ENCODE measurements around the gene IQCK. TPM values are rescaled to one million over a fixed set of nuclear protein-coding genes. Genes with fewer than 3 reads are reported as not detected.

IQCK gene
- total RNA-seq, 1 experiment from 2014 or later, result 15.5 TPM

DNA sequence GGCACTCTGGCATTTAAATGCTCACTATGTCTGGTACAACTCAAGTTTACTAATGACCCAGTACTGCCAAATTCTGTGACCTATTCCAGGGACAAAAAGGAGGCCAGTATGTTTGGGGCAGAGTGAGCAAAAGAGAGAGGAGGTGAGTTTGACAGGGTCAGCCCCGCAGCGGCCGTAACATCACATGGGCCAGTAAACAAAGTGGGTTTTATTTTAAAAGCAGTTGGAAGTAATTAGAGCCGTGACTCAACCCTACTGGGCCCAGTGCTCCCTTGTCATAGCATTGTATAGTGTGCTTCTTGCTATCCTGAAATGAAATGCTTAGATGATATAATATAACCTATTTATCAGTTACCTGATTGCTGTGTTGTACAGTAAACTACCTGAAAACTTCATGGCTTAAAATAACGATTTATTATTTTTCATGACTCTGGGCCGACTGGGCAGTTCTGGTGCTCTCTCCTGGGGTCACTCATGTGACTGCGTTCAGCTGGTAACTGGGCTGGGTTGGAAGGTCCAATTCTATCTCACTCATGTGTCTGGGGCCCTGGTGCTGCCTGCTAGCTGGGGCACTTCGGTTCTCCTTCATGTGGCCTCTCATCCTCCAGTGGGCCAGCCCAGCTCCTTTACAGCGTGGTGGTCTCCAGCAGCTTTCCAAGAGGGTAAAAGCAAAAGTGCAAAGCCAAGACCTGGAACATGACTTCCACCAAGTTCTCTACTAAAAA, 27.4 kb downstream of the IQCK start:
- no peaks in the 10 kb centered on the region for H3K27me3 ChIP-seq (ENCODE audit: control insufficient read depth, insufficient read depth, low read length)
- H3K4me1 ChIP-seq (ENCODE audit: control insufficient read depth, insufficient read depth, low read length), result no peaks in the 10 kb centered on the region
- no peak overlapping the region for H3K4me3 ChIP-seq (ENCODE audit: low read depth in 2 of 2, low read length in 2 of 2)
- H3K9me3 ChIP-seq (ENCODE audit: control insufficient read depth, insufficient read depth, low read depth, low read length), result no peaks in the 10 kb centered on the region
- ChIA-PET CTCF (interaction anchor here (0.6 kb wide), 1 partner anchor 121 kb away, joined by 3 read pairs; no protein-coding TSS in a partner anchor), POLR2A (no interaction called here)
- no peaks in the 10 kb centered on the region for H3K36me3 ChIP-seq (ENCODE audit: control insufficient read depth, insufficient read depth, low read length)
- in situ Hi-C loops (cut with HindIII; ENCODE audit: low pct_unique_long_range_greater_than_20kb, low sequenced_read_pairs), result no loop called here
- no peak overlapping the region for H3K27ac ChIP-seq (ENCODE audit: low read length)
- no peak for TF ChIP-seq SIN3A (IDR thresholded peaks at IDR 0.05; ENCODE audit: borderline replicate concordance, insufficient read depth, low read depth, low read length)
- no peak for TF ChIP-seq TCF7L2 (IDR thresholded peaks at IDR 0.05; ENCODE audit: low read depth, low read length)
- TF ChIP-seq, protein P1, sequence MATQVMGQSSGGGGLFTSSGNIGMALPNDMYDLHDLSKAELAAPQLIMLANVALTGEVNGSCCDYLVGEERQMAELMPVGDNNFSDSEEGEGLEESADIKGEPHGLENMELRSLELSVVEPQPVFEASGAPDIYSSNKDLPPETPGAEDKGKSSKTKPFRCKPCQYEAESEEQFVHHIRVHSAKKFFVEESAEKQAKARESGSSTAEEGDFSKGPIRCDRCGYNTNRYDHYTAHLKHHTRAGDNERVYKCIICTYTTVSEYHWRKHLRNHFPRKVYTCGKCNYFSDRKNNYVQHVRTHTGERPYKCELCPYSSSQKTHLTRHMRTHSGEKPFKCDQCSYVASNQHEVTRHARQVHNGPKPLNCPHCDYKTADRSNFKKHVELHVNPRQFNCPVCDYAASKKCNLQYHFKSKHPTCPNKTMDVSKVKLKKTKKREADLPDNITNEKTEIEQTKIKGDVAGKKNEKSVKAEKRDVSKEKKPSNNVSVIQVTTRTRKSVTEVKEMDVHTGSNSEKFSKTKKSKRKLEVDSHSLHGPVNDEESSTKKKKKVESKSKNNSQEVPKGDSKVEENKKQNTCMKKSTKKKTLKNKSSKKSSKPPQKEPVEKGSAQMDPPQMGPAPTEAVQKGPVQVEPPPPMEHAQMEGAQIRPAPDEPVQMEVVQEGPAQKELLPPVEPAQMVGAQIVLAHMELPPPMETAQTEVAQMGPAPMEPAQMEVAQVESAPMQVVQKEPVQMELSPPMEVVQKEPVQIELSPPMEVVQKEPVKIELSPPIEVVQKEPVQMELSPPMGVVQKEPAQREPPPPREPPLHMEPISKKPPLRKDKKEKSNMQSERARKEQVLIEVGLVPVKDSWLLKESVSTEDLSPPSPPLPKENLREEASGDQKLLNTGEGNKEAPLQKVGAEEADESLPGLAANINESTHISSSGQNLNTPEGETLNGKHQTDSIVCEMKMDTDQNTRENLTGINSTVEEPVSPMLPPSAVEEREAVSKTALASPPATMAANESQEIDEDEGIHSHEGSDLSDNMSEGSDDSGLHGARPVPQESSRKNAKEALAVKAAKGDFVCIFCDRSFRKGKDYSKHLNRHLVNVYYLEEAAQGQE (IDR thresholded peaks at IDR 0.05; ENCODE audit: insufficient read depth in 1 of 2, low read depth in 2 of 2, low read length in 1 of 2), result no peak
- TF ChIP-seq POLR2AphosphoS5 (IDR thresholded peaks at IDR 0.05; ENCODE audit: low read depth, low read length), result no peak
- TF ChIP-seq CTCF (IDR thresholded peaks at IDR 0.05), result no peak
- DNase-seq (ENCODE audit: low read depth, low spot score), result no peak
- no peak for ATAC-seq
- intact Hi-C loops (cut with micrococcal nuclease; ENCODE audit: unreplicated experiment), result no loop called here
- no TSS peak for BruUV-seq (replicated peaks)

DNA sequence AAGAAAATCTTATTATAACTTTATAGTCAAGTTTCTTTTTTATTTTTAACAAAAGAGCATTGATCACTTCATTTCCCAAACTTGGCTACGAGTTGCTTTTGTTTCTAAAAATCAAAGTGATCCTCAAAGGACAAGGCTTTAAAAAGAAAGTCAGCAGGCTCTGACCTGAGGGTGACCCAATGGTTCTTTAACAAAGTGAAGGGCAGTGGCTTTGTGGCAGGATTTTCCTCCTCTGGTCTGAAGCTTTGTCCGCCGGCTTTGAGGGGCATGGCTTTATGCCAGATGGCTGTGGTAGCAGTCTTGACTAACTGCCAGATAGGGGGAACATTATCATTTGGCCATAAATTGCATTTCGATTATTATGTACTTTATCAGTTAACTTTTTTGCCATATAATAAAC, 28.5 kb downstream of the IQCK start:
- Histone ChIP-seq H3K4me1 (ENCODE audit: control insufficient read depth, insufficient read depth, low read length) (no peaks in the 10 kb centered on the region), H3K27me3 (ENCODE audit: control insufficient read depth, insufficient read depth, low read length) (no peaks in the 10 kb centered on the region), H3K4me3 (ENCODE audit: low read depth in 2 of 2, low read length in 2 of 2) (no peak overlapping the region), H3K36me3 (ENCODE audit: control insufficient read depth, insufficient read depth, low read length) (no peaks in the 10 kb centered on the region), H3K9me3 (ENCODE audit: control insufficient read depth, insufficient read depth, low read depth, low read length) (no peaks in the 10 kb centered on the region), H3K27ac (ENCODE audit: low read length) (no peak overlapping the region)
- ATAC-seq, result no peak
- DNase-seq (ENCODE audit: low read depth, low spot score), result no peak
- intact Hi-C loops (cut with micrococcal nuclease; ENCODE audit: unreplicated experiment), result no loop called here
- ChIA-PET CTCF (interaction anchor here (0.7 kb wide), 1 partner anchor 496 kb away, joined by 5 read pairs; no protein-coding TSS in a partner anchor), POLR2A (interaction anchor here (0.7 kb wide), 1 partner anchor 151 kb away, joined by 4 read pairs; no protein-coding TSS in a partner anchor)
- no TSS peak for BruUV-seq (replicated peaks)
- TF ChIP-seq POLR2AphosphoS5 (IDR thresholded peaks at IDR 0.05; ENCODE audit: low read depth, low read length) (no peak), SIN3A (IDR thresholded peaks at IDR 0.05; ENCODE audit: borderline replicate concordance, insufficient read depth, low read depth, low read length) (no peak), TCF7L2 (IDR thresholded peaks at IDR 0.05; ENCODE audit: low read depth, low read length) (no peak), CTCF (IDR thresholded peaks at IDR 0.05) (no peak)
- TF ChIP-seq, protein P1 (IDR thresholded peaks at IDR 0.05; ENCODE audit: insufficient read depth in 1 of 2, low read depth in 2 of 2, low read length in 1 of 2), result no peak
- in situ Hi-C loops (cut with HindIII; ENCODE audit: low pct_unique_long_range_greater_than_20kb, low sequenced_read_pairs), result no loop called here

Data from Panc1 (cell line).